Stimulated activated naive CD8-positive, alpha-beta T cell treated with anti-CD3 and anti-CD28 coated beads, Interleukin-15, amount 100 ng/mL, for 72 hours (primary cell): ENCODE measurements around the gene ZNF57.
"Not testable (repeated sequence)": the region's sequence is repeated elsewhere in the genome, so short reads cannot be mapped to it uniquely, and the experiment has no call there.

Source experiments
- ATAC-seq: fragments of 150-1000 bp; cut with Tn5 transposase; 2 replicates; pipeline ENCODE4 v1.10.0; 2021; ENCODE audit warnings: mild to moderate bottlenecking, moderate library complexity
- DNase-seq, 2 donors: peaks; one replicate each; pipeline ENCODE4 v3.0.0; 2021 to 2022
- H3K27ac Mint-ChIP-seq, 2 donors: one replicate each; pipeline ENCODE4 v1.8.0; 2022; ENCODE audit warnings: mild to moderate bottlenecking in 2 of 2, mixed read lengths in 2 of 2, moderate library complexity in 2 of 2
- H3K27me3 Mint-ChIP-seq: one replicate; pipeline ENCODE4 v1.8.0; 2022; ENCODE audit warnings: mixed read lengths
- H3K4me1 Mint-ChIP-seq: one replicate; pipeline ENCODE4 v1.8.0; 2022; ENCODE audit warnings: mild to moderate bottlenecking, mixed read lengths
- H3K4me3 Mint-ChIP-seq, 2 donors: one replicate each; pipeline ENCODE4 v1.8.0; 2022; ENCODE audit warnings: mild to moderate bottlenecking in 2 of 2, mixed read lengths in 2 of 2, moderate library complexity in 1 of 2
- H3K9me3 Mint-ChIP-seq, 2 donors: one replicate each; pipeline ENCODE4 v1.8.0; 2022; ENCODE audit warnings: mixed read lengths in 2 of 2

Gene ZNF57

DNA sequence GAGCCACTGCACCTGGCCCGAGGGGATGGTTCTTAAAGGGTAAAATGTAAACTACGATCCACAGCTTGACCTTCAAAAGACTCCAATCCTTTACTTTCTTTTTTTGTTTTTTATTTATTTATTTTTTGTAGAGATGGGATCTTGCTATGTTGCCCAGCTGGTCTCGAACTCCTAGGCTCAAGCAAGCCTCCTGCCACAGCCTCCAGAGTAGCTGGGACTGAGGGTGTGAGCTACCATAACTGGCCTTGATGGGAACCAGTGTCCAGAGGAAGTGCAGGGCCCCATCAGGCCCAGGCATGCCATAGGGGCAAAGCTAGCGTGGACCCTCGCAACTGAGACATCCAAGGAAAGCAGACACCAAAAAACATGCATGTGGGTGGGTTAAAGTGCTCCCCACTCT, 62.4 kb downstream of the ZNF57 start:
- H3K9me3 Mint-ChIP-seq: no peaks in the 10 kb centered on the region
- no peaks in the 10 kb centered on the region for H3K4me1 Mint-ChIP-seq
- H3K27me3 Mint-ChIP-seq: no peaks in the 10 kb centered on the region
- H3K27ac Mint-ChIP-seq: no peak overlapping the region
- no peak overlapping the region for H3K4me3 Mint-ChIP-seq
- no peak for ATAC-seq
- DNase-seq: no peak

DNA sequence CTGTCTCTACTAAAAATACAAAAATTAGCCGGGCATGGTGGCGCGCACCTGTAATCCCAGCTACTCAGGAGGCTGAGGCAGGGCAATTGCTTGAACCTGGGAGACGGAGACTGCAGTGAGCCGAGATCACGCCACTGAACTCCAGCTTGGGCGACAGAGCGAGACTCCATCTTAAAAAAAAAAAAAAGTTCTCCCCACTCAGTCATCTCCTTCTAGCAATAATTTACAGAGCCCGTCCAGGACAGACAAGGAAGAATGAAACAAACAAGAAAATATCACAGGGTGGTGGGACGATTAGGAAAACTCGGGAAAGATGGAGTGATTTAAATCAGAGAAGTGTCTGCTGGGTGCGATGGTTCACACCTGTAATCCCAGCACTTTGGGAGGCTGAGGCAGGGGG, 62.9 kb downstream of the ZNF57 start:
- not testable (repeated sequence) for H3K4me3 Mint-ChIP-seq, H3K27ac Mint-ChIP-seq, DNase-seq, H3K4me1 Mint-ChIP-seq, ATAC-seq, H3K9me3 Mint-ChIP-seq, H3K27me3 Mint-ChIP-seq

DNA sequence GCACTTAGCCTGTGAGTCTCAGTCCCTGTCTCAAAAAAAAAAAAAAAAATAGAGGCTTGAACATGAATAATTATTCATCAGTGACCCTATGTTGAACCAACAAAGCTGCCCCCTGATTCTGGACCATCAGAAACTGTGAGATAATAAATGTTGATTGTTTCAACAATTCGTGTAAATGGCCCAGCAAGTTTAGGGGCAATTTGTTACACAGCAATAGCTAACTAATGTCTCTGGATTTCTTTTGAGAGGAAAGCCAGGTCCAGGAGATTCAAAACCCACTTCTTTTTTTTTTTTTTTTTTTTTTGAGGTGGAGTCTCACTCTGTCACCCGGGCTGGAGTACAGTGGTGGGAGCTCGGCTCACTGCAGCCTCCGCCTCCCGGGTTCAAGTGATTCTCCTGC, 64.1 kb downstream of the ZNF57 start:
- H3K9me3 Mint-ChIP-seq: no peaks in the 10 kb centered on the region

DNA sequence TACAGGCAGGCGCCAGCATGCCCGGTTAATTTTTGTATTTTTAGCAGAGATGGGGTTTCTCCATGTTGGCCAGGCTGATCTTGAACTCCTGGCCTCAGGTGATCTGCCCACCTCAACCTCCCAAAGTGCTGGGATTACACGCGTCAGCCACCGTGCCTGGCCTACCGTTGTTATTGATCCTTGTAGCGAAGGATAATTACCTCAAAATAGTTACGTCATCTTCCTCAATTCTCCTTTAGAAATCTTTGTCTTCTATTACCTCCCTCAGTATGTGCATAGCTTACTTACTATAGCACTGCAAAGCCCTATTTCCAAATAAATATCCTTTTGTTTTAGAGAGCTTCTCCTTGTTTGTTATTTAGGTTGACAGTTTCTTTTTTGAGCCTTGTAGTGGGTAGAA, 67.2 kb downstream of the ZNF57 start:
- no peak overlapping the region for H3K27ac Mint-ChIP-seq
- no peaks in the 10 kb centered on the region for H3K27me3 Mint-ChIP-seq
- ATAC-seq (no peak), DNase-seq (no peak)
- H3K9me3 Mint-ChIP-seq: no peaks in the 10 kb centered on the region
- no peak overlapping the region for H3K4me3 Mint-ChIP-seq
- H3K4me1 Mint-ChIP-seq: no peaks in the 10 kb centered on the region

More for the DNA sequence above, 64.1 kb downstream of the ZNF57 start:
- ATAC-seq: no peak
- Mint-ChIP-seq H3K27me3 (no peaks in the 10 kb centered on the region), H3K27ac (no peak overlapping the region), H3K4me3 (no peak overlapping the region), H3K4me1 (no peaks in the 10 kb centered on the region)
- DNase-seq: no peak
